Brain microvascular endothelial cell (primary cell): ENCODE data around the gene HAX1.
"Not testable (repeated sequence)": the region's sequence is repeated elsewhere in the genome, so short reads cannot be mapped to it uniquely, and the experiment has no call there.

Experiments used
- DNase-seq: peaks from one replicate; pipeline ENCODE4 v3.0.0-alpha.2; 2020
- H3K27ac ChIP-seq: fragments of 250-450 bp; sonication (Bioruptor Pico); 2 replicates; pipeline ENCODE4 v1.5.1; 2020; ENCODE audit warnings: mild to moderate bottlenecking, moderate library complexity
- H3K27me3 ChIP-seq: fragments of 250-450 bp; sonication (Bioruptor Pico); replicated peaks from 2 replicates; pipeline ENCODE4 v1.5.1; 2020; ENCODE audit warnings: mild to moderate bottlenecking
- H3K36me3 ChIP-seq: fragments of 250-450 bp; sonication (Bioruptor Pico); replicated peaks from 2 replicates; pipeline ENCODE4 v1.5.1; 2020; ENCODE audit warnings: mild to moderate bottlenecking
- H3K4me3 ChIP-seq: 2 replicates; pipeline ENCODE4 v1.5.1; 2011; ENCODE audit warnings: low read depth, mild to moderate bottlenecking, control low read depth, low read length, moderate library complexity
- in situ Hi-C: cut with HindIII; loops from 2 replicates; pipeline ENCODE4 v1.10.0; 2017; ENCODE audit warnings: low sequenced_read_pairs, low pct_ligation_motif_present
- TF ChIP-seq, protein P1 (sequence below): IDR thresholded peaks from 2 replicates; pipeline ENCODE4 v1.5.1; 2011; ENCODE audit warnings: low read depth, mild to moderate bottlenecking, moderate library complexity, low read length, control low read depth, inconsistent platforms; ENCODE audit errors: missing control alignments

The HAX1 gene

DNA sequence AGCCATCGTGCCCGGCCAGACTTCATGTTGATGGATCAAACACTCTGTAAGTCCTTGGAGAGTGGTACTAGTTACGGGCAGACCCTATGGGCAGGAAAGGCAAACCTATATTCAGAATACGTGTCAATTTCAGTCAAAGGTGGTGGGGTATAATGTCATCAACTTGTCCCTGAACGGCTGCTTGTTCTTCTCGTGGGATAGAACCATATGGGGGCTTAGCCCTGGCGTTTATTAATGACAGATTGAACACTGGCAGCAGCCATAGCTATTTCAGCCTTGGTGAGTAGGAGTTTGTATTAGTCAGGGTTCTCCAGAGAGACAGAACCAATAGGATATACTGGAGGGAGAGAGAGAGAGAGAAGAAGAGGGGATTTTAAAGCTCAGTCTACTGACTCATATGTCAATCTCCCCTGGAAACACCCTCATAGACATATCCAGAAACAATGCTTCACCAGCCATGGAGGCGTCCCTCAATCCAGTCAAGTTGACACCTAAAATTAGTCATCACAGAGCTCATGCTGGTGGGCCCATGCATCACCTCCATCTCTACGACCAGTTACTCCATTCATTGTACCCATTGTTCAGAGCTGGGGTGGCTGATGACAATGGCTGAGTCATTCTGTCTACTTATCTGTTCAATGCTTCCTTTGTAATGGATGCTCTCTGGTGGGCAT, 32.4 kb downstream of the HAX1 start:
- in situ Hi-C loops: no loop called here
- Histone ChIP-seq H3K36me3 (no peaks in the 10 kb centered on the region), H3K27ac (no peak overlapping the region), H3K4me3 (no peak overlapping the region), H3K27me3 (no peaks in the 10 kb centered on the region)
- DNase-seq: no peak
- TF ChIP-seq, protein P1, sequence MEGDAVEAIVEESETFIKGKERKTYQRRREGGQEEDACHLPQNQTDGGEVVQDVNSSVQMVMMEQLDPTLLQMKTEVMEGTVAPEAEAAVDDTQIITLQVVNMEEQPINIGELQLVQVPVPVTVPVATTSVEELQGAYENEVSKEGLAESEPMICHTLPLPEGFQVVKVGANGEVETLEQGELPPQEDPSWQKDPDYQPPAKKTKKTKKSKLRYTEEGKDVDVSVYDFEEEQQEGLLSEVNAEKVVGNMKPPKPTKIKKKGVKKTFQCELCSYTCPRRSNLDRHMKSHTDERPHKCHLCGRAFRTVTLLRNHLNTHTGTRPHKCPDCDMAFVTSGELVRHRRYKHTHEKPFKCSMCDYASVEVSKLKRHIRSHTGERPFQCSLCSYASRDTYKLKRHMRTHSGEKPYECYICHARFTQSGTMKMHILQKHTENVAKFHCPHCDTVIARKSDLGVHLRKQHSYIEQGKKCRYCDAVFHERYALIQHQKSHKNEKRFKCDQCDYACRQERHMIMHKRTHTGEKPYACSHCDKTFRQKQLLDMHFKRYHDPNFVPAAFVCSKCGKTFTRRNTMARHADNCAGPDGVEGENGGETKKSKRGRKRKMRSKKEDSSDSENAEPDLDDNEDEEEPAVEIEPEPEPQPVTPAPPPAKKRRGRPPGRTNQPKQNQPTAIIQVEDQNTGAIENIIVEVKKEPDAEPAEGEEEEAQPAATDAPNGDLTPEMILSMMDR: no peak

DNA sequence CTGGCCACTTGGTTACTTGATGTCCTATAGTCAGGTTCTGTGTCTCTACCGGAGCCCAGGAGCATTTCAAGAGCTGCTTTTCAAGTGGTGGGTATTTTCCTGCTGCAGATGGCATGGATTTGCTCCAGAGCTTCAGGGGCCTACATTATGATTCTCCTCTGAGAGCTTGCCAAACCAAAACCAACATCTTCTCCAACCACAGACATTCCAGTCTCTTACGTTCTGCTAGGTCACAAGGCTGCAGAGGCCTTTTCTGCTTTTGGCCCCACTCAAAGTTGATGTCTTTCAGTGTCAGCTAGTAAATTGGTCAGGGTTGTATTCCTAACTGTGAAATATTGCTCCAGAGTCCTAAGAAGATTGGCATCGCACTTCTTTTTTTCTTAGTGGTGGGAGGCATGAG, 33.7 kb downstream of the HAX1 start:
- in situ Hi-C loops: no loop called here
- H3K27ac ChIP-seq: no peak overlapping the region
- no peaks in the 10 kb centered on the region for H3K27me3 ChIP-seq
- TF ChIP-seq, protein P1: no peak
- DNase-seq: no peak
- no peaks in the 10 kb centered on the region for H3K36me3 ChIP-seq
- no peak overlapping the region for H3K4me3 ChIP-seq

- DNase-seq, H3K36me3 ChIP-seq, H3K27ac ChIP-seq, H3K27me3 ChIP-seq, in situ Hi-C loops, H3K4me3 ChIP-seq: not testable (repeated sequence)
Measured at GRCh38 chr1:154307670-154308270, 35.3 kb downstream of the HAX1 start.

- H3K27ac ChIP-seq, DNase-seq, H3K36me3 ChIP-seq, H3K27me3 ChIP-seq, in situ Hi-C loops, H3K4me3 ChIP-seq: not testable (repeated sequence)
Measured at GRCh38 chr1:154309136-154309535, 36.7 kb downstream of the HAX1 start.

GRCh38 chr1:154312229-154313065, 40.0 kb downstream of the HAX1 start:
- H3K27ac ChIP-seq, H3K36me3 ChIP-seq, DNase-seq, in situ Hi-C loops, H3K27me3 ChIP-seq, H3K4me3 ChIP-seq: not testable (repeated sequence)

DNA sequence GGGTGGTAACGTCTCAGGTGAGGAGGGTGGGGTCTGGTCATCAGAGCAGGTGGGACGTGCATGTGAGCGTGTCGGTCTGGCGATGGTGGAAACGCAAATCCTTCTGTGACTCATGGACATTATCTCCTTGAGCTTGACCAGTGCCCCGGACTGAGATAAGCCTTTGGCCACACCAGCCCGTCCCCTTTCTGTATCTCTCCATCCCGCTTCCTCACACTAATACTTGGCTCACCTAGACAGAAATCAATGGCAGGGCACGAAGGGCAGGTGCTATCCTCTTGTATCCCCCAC, 40.6 kb downstream of the HAX1 start:
- TF ChIP-seq, protein P1: no peak
- H3K27ac ChIP-seq: no peak overlapping the region
- in situ Hi-C loops: no loop called here
- H3K4me3 ChIP-seq: no peak overlapping the region
- H3K27me3 ChIP-seq: no peaks in the 10 kb centered on the region
- no peaks in the 10 kb centered on the region for H3K36me3 ChIP-seq
- no peak for DNase-seq

GRCh38 chr1:154314226-154314625, 41.8 kb downstream of the HAX1 start:
- H3K36me3 ChIP-seq, DNase-seq, H3K4me3 ChIP-seq, H3K27ac ChIP-seq, in situ Hi-C loops, H3K27me3 ChIP-seq: not testable (repeated sequence)
